Measurements from ENCODE around the gene HTR2C.
A peak's percentile ranks its signal among the peaks of the same experiment; 100 is the strongest.
"Not testable (repeated sequence)": the region's sequence is repeated elsewhere in the genome, so short reads cannot be mapped to it uniquely, and the experiment has no call there.

The HTR2C gene
- 0 reads per million in 2 donors for total RNA-seq

DNA sequence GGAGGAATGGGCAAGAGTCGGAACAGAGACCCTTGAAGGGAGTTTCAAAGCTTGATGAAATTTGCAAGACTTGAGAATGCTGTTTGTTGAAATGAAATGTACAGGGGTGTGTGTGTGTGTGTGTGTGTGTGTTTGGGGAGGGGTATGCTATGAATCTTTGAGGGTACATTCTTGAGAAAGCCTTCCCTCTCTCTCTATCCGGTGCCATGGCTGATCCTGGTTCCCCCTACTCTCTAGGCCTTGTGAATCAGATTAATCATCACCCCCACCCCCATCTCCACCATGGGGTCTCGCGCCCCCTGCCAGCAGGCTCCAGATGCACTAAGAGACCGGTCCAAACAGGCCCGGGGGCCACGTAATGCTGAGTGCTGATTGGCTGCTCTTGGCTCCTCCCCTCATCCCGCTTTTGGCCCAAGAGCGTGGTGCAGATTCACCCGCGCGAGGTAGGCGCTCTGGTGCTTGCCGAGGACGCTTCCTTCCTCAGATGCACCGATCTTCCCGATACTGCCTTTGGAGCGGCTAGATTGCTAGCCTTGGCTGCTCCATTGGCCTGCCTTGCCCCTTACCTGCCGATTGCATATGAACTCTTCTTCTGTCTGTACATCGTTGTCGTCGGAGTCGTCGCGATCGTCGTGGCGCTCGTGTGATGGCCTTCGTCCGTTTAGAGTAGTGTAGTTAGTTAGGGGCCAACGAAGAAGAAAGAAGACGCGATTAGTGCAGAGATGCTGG lies at the start of gene HTR2C:
Gene HTR2C, plus strand, starts transcription at position 441 of the 729 bp plus-strand sequence. CDS start 142,851 bp downstream, outside the sequence.
- no peak for DNase-seq

GRCh38 chrX:114580336-114580735 lies 3.5 kb upstream of the HTR2C start:
- no peak for DNase-seq

- DNase-seq: no peak
Observed at GRCh38 chrX:114581528-114582263, 2.2 kb upstream of the HTR2C start.

- no peak for DNase-seq
Observed at GRCh38 chrX:114582264-114582632, 1.6 kb upstream of the HTR2C start.

DNA sequence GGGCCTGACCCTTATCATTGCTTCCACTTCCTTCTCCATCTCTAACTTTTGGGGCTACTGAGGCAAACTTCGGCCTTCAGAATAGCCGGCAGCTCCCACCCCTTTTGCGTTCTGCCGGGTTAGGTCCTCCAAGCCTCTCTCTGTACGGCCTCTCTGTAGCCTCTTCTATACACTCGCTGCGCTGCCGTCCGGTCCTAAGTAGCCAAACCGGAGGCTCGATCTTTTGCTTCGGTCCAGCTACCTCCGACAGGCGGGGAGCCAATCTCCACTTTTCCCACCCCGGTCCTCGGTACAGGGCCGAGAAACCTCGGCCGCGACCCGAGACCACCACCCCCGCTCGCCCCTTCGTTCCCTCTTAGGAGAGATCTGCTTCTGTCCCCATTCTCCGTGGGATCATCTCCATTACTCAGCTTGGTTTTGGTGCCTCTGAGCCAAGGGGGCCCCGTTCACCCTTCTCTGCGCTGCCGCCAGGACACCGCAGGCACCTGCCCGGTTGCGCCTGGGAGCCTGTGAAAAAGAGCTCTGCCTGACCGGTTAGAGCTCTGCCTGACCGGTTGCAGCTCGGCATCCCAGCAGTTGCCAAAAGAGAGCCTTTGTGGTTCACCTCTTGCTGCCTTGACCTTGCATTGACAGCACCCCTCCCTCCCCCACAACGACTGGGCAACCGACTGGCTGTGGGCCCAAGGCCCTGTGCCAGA lies 1.0 kb upstream of the HTR2C start:
- DNase-seq: no peak

DNA sequence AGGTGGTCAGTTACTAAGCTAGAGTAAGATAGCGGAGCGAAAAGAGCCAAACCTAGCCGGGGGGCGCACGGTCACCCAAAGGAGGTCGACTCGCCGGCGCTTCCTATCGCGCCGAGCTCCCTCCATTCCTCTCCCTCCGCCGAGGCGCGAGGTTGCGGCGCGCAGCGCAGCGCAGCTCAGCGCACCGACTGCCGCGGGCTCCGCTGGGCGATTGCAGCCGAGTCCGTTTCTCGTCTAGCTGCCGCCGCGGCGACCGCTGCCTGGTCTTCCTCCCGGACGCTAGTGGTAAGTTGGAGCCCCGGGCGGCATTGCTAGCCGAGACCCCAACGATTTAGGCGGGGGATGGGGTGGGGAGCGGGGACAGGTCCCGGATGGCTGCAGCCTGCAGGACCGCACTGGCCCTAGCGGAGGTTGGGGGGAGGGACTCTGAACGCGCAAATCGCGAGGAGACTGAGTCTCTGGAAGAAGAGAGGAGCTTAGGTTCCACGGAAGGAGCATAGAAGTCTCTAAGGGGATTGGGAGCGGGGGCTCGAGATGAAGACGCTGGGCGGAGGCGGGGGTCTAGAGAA lies 573 bp downstream of the HTR2C start:
- DNase-seq: no peak

GRCh38 chrX:114584983-114585842 lies 1.3 kb downstream of the HTR2C start:
- no peak for DNase-seq

GRCh38 chrX:114591121-114591520 lies 7.2 kb downstream of the HTR2C start:
- no peak for DNase-seq

DNA sequence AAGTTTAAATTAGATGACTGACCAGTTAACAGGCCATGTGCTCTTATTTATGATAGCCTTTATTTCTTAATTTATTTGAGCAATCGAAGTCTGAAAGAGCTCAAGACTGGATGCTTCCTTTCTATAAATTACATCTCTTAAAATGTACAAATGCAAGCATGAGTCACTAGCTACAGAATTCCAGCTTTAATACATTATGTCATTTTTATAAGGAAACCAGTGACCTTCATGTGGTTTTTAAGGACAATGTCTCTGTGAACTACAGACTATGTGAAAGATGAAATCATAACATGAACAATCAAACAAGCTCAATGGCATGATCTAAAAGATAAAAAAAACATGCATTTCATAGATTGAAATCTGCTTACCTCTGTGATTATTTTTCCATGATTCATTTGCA lies 15.4 kb downstream of the HTR2C start:
- no peak for DNase-seq

DNA sequence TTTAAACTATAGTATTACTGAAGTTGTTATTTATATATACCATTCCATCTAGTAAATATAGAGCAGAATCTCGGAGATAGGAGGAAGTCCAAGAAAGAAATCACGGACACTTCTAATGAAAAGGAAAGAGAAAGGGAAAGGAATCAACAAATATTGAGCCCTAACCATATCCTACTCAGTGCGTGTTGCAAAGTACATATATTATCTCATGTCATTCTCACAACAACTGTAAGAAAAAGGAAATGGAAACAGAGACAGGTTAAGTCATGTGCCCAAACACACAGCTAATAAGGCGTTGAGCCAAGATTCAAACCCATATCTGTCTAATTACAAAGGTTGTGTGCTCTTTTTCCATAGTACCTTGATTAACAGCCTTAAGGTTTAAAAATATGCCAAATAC lies 16.0 kb downstream of the HTR2C start:
- DNase-seq: no peak

DNA sequence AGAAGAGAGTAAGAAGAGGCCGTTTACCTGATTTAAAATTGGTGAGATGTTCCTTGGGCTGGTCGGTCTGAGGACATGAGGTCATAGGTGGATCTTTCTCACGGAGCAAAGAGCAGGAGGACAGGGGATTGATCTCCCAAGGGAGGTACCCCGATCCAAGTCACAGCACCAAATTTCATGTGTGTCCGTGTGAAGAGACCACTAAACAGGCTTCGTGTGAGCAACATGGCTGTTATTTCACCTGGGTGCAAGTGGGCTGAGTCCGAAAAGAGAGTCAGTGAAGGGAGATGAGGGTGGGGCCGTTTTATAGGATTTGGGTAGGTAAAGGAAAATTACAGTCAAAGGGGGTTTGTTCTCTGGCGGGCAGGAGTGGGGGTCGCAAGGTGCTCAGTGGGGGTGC lies 22.7 kb downstream of the HTR2C start:
- not testable (repeated sequence) for DNase-seq

DNA sequence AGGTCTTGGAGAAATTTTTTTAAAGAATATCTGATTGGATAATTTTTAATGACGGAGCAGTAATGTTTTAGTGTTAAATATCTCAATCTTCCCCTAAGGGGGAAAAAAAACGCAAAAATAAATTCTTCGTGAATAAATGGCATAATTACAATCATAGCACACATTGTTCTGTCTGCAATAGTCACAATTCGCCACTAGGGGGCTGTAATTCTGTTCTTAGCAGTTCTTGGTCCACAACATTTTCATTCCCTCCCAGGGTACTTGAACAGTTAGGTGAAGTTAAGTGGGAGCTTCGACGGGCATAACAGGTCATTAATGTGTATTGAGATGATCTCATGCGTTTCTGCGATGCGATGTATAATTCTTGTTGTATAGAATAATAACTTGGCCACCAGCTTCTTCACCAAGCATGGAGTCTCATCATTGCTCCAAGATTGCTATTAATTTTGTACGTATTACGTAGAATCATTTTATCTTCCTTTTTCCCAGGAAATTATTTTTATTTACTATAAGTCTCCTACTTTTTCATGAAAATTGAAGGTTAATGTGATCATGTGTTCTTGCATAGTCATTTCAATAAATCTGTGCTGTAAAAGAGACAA lies 27.2 kb downstream of the HTR2C start:
- peak; percentile 4 for DNase-seq

DNA sequence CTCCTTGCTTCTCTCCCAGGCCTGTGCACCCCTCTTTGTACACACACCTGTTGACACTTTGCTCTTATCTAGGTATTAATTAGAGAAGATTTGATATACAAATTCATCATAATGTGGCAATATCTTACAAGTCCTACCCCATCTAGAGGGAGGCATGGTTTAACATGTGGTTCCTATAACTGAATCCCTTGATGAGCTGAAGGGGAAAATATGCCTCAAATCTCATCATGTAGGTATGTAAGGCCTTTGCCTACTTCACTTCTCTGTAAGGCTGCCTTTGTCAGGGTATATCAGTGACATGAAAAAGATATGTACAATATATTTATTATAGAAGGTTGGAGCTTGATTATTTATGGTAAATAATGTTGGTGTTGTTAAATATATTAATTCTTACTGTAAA lies 31.9 kb downstream of the HTR2C start:
- DNase-seq: no peak

GRCh38 chrX:114619874-114620273 lies 36.0 kb downstream of the HTR2C start:
- DNase-seq: no peak

DNA sequence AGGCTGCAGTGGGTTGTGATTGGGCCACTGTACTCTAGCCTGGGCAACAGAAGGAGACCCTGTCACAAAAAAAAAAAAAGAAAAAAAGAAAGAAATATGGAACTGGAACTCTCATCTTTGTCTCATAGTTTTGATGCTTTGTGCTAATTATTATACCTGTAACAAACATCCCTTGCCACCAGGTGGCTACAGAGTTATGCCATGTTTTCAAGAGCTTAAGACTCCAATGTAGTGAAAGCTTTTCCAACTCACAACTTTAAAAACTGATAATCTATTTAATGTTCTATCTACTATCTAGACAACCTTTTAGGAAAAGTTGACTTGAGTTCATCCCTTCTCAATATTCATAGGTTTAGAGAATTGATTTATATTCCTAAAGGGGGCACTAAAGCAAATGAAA lies 42.4 kb downstream of the HTR2C start:
- DNase-seq: no peak

- DNase-seq: no peak
Observed at GRCh38 chrX:114635986-114636385, 52.1 kb downstream of the HTR2C start.

GRCh38 chrX:114650351-114650750 lies 66.5 kb downstream of the HTR2C start:
- no peak for DNase-seq

- DNase-seq: no peak
Observed at GRCh38 chrX:114675365-114675764, 91.5 kb downstream of the HTR2C start.

DNA sequence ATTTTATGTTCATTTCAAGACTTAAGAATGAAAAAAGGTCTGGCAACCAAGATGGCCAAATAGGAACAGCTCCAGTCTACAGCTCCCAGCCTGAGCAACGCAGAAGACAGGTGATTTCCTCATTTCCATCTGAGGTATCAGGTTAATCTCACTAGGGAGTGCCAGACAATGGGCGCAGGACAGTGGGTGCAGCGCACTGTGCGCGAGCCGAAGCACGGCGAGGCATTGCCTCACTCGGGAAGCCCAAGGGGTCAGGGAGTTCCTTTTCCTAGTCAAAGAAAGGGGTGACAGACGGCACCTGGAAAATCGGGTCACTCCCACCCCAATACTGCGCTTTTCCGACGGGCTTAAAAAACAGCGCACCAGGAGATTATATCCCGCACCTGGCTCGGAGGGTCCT lies 116.6 kb downstream of the HTR2C start:
- DNase-seq: not testable (repeated sequence)

DNA sequence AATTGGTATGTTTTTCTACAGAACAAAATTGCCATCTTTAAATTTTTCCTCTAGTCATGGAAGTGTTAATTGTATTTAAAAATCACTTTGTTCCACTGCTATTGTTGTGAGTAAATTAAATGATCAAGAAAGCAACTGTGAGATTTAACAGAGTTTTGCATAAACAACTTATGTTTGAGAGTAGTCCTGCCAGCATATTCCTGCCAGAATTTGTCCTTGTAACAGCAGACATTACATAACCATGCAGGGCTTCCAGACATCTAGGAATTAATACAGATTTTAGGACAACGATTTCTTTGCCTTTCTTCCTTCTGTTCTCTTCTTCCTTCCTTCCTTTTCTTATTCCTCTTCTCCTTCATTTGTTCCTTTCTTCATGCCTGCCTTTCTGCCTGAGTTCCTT lies 125.5 kb downstream of the HTR2C start:
- no peak for DNase-seq

GRCh38 chrX:114710571-114710970 lies 126.7 kb downstream of the HTR2C start:
- no peak for DNase-seq

DNA sequence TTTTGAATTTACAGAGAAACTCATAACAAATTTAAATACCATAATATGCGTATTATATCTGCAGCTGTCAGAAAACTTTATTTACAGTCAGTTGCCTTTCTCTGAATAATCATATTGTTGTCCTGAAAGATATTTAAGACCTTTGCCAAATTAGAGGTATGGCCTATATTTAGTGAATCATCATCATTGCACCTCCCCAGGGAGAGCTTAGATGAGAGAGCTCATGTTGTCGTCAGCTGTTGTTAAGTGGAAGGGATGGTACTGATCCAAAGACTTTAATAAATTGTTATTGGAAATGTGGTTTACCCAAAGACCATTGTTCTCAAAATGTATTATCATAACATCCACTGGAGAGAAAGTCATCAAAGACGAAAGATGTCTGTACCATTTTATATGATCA lies 128.6 kb downstream of the HTR2C start:
- no peak for DNase-seq

Measured in T-helper 9 cell (primary cell).